ENCODE data around the gene EMD.
A peak's percentile ranks its signal among the peaks of the same experiment; 100 is the strongest.
"Not testable (repeated sequence)": the region's sequence is repeated elsewhere in the genome, so short reads cannot be mapped to it uniquely, and the experiment has no call there.

The EMD gene

DNA sequence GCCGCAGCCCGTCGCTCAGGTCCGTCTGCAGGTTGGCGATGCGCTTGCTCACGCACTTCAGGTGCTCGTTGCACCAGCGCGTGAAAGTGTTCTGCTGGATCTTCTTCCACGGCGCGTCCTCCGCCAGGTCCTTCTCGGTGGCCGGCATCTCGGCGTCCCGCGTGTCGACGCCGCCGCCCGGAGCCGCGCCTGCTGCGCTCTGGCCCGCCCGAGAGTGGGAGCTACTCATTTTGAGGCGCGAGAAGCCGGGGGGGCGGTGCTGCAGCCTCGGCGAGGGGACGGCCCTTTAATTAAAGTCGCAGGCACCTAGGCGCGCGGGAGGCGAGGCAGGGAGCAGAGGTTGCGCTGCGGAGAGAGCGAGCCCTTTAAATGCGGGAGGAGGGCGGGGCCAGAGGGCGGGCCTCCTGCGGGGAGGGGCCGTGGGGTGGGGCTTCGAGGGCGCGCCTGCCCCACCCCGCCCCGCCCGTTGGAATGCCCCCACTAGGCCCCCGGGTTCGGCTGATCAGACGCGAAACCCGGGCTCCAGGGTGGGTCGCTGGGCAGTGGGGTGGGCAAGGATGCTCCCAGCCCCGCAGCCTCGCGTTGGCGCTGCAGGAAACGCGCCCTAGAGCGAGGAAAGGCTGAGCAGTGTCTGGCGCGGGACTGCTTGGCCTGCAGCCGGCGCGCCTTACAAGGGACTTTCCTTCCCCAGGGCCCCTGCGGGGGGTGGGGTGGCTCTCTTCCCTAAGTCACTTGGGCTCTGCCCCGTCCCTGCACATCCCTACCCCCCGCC is 7.9 kb upstream of the EMD start:
- DNase-seq (ENCODE audit: low spot score), result peak; percentile 71

GRCh38 chrX:154371789-154372300 is 7.2 kb upstream of the EMD start:
- no peak for DNase-seq (ENCODE audit: low spot score)

- peak; percentile 27 for DNase-seq (ENCODE audit: low spot score)
These were observed 6.5 kb upstream of the EMD start for GRCh38 chrX:154372612-154373022.

GRCh38 chrX:154373340-154374306 is 5.5 kb upstream of the EMD start:
- peak; percentile 34 for DNase-seq (ENCODE audit: low spot score)

DNA sequence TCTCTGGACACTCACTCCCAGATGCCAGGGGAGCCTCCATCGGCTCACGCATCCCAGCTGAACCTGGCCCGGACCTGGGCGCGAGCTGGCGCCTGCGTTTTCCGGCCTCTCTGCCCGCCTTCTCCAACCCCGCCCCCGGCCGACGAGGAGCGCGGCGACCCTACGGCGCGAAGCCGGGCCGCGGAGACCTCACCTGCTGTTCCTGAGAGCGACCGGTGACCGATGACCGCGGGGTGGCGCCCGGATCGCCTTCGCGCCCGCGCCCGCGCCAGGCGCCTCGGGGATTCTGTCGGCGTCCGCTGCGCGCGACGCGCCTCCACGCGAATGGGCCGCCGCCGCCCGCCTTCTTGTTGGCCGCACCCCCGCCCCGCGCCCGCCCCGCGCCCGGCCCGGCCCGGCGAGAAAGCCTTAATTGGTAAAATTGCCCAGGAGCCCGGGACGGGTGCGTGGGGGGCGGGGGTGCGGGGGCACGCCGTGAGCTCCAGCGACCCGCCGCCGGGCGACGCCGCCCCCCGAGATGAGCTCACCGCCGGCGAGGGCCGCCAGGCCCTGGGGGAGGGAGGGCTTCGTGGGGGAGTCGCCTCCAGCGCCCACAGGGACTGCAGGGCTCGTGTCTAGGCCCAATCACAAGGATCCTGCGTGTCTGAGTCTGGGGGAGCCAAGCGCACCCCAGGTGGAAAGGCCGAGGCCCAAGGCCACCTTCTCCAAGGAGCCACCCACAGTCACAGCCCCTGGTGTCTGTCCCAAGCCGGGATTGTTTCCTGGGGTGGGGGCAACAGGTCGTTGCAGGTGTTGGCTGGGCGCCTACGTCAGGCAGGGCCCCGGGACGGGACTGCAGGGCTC is 4.6 kb upstream of the EMD start, which contains the start of gene FLNA:
TSS of gene FLNA (minus strand) at position 322 of the 843 bp plus-strand sequence. CDS start 3,389 bp downstream, outside the sequence.
- DNase-seq (ENCODE audit: low spot score), result no peak

- DNase-seq (ENCODE audit: low spot score), result no peak
These were observed 4.0 kb upstream of the EMD start for GRCh38 chrX:154375156-154375504.

DNA sequence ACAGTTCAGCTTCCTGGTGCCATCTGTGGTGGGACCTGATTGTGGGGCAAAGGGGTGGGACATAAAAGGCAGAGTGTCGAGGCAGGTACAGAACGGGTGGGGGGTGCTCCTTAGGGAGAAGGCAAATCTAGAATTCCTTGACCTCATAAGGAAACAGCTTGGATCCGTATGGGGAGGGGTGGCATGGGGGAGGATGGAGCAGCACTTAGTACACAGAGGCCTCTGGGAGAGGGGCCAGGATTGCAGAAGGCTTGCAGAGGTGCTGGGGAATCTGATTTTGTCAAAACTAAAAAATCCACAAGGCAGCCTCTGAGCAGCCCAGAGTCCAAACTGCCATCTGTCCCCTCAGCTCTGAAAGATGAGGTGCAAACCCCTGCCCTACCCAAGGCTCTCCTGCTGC is 2.3 kb upstream of the EMD start:
- no peak for DNase-seq (ENCODE audit: low spot score)

GRCh38 chrX:154378059-154378798 is 866 bp upstream of the EMD start:
- peak; percentile 71 for DNase-seq (ENCODE audit: low spot score)

DNA sequence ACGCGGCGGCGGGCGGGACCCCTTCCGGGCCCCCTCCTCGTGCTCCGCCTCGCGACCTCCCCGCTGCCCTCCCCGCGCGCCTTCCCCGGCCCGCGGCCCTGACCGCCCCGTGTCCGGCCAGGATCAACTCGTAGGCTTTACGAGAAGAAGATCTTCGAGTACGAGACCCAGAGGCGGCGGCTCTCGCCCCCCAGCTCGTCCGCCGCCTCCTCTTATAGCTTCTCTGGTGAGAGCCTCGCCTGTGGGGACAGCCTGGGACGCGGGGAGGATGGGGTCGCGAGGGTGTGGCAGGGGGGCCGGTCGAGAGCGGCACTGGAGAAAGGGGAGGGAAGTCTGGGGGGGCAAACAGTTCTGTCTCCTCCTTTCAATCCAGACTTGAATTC is 465 bp downstream of the EMD start:
- no peak for DNase-seq (ENCODE audit: low spot score)

DNA sequence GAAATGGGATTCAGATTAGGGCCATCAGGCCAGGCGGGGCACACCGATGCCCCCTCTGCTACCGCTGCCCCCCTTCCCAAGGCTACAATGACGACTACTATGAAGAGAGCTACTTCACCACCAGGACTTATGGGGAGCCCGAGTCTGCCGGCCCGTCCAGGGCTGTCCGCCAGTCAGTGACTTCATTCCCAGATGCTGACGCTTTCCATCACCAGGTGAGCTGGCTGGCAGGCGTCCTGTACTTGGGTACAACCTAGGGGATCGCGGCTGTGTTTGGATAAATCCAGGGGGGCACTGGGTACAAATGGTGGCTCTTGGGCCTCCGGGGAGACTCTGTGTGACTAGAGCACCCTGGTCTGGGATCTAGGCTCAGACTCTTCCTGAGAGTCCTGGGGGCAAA is 1.1 kb downstream of the EMD start:
- DNase-seq (ENCODE audit: low spot score), result no peak

DNA sequence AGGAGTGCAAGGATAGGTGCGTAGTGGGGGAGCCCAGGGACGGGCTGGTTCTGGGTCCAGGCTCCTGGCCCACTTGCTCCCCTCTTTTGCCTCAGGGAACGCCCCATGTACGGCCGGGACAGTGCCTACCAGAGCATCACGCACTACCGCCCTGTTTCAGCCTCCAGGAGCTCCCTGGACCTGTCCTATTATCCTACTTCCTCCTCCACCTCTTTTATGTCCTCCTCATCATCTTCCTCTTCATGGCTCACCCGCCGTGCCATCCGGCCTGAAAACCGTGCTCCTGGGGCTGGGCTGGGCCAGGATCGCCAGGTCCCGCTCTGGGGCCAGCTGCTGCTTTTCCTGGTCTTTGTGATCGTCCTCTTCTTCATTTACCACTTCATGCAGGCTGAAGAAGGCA is 1.7 kb downstream of the EMD start:
- DNase-seq (ENCODE audit: low spot score), result no peak

DNA sequence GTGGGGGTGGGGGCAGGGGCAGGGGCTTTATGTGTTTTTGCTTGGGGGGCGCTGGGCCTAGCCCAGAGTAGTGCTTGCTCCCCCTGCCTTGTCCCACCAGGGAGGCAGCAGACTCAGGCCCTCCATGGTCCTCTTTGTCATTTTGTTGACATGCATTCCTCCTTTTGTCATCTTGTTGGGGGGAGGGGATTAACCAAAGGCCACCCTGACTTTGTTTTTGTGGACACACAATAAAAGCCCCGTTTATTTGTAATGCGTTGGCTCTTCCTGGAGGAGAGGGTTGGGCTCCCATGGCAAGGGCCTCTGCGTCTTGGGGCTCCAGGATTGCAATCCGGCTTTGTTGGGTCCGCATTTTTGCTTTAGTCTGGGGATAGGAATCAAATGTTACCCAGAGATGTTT is 2.2 kb downstream of the EMD start:
- no peak for DNase-seq (ENCODE audit: low spot score)

GRCh38 chrX:154382483-154383069 is 3.5 kb downstream of the EMD start:
- no peak for DNase-seq (ENCODE audit: low spot score)

- DNase-seq (ENCODE audit: low spot score), result no peak
These were observed 4.5 kb downstream of the EMD start for GRCh38 chrX:154383359-154384283.

- no peak for DNase-seq (ENCODE audit: low spot score)
These were observed 5.3 kb downstream of the EMD start for GRCh38 chrX:154384284-154384892.

DNA sequence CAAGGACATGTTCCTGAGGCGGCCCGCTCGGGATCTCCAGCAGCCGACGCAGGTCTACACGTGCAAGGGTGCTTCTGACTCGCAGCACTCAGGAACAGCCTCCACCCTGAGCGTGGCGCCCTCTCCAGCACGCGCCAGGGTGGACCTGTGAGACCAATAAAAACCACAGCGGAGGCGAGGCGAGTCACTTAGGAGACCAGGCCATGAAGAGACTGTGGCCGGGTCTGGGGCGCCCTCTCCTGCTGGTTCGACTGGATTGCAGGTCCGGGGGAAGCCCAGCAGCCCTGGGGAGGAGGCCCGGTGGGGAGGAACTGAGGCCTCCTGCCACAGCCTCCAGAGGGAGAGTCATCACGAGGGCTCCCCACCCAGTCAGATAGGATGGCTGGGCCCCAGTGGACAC is 9.0 kb downstream of the EMD start:
- DNase-seq (ENCODE audit: low spot score), result not testable (repeated sequence)

- DNase-seq (ENCODE audit: low spot score), result not testable (repeated sequence)
These were observed 9.6 kb downstream of the EMD start for GRCh38 chrX:154388649-154389048.

- DNase-seq (ENCODE audit: low spot score), result not testable (repeated sequence)
These were observed 11.0 kb downstream of the EMD start for GRCh38 chrX:154389812-154390747.
